Calu3 (cell line): ENCODE measurements around the gene CPA2. TPM values are rescaled to one million over a fixed set of nuclear protein-coding genes. Genes with fewer than 3 reads are reported as not detected.

Experiments
- BruUV-seq: library from RNA; stranded (reverse); fragments of 400-500 nt; replicated peaks from 2 replicates; lab custom pipeline; 2021; lab: Mats Ljungman, UMichigan
- CTCF ChIA-PET: fragments of 300-600 bp; sonication (Branson Sonifier 250); formaldehyde crosslinking; loops from one replicate; lab custom pipeline; 2022; ENCODE audit warnings: antibody characterized with exemption; lab: Charles Lee
- DNase-seq: peaks from one replicate; pipeline ENCODE4 v3.0.0; 2022
- H3K27ac Mint-ChIP-seq: one replicate; pipeline ENCODE4 v1.8.0; 2022; ENCODE audit warnings: mixed read lengths; ENCODE audit not compliant: unreplicated experiment
- H3K27me3 Mint-ChIP-seq: one replicate; pipeline ENCODE4 v1.8.0; 2022; ENCODE audit warnings: mixed read lengths; ENCODE audit not compliant: unreplicated experiment
- H3K36me3 Mint-ChIP-seq: one replicate; pipeline ENCODE4 v1.8.0; 2022; ENCODE audit warnings: mild to moderate bottlenecking, moderate library complexity, mixed read lengths; ENCODE audit not compliant: insufficient read depth, unreplicated experiment
- H3K4me1 Mint-ChIP-seq: one replicate; pipeline ENCODE4 v1.8.0; 2022; ENCODE audit warnings: mild to moderate bottlenecking, low read depth, mixed read lengths; ENCODE audit not compliant: unreplicated experiment
- H3K4me3 Mint-ChIP-seq: one replicate; pipeline ENCODE4 v1.8.0; 2022; ENCODE audit warnings: mild to moderate bottlenecking, low read depth, moderate library complexity, mixed read lengths; ENCODE audit not compliant: unreplicated experiment
- H3K9me3 Mint-ChIP-seq: one replicate; pipeline ENCODE4 v1.8.0; 2022; ENCODE audit warnings: low read depth, mixed read lengths; ENCODE audit not compliant: unreplicated experiment
- intact Hi-C: fragments of 100-400 bp; cut with micrococcal nuclease; formaldehyde crosslinking; loops from one replicate; pipeline ENCODE4 v1.10.0; 2022; ENCODE audit not compliant: unreplicated experiment
- total RNA-seq: library from RNA; stranded (reverse); gene quantifications from 2 replicates; pipeline ENCODE4 v1.2.3, GENCODE V29; 2022
- TF ChIP-seq, protein P1 (sequence below): fragments of 200-600 bp; IDR thresholded peaks from one replicate; pipeline ENCODE4 v1.8.0; 2022; ENCODE audit warnings: antibody characterized with exemption; ENCODE audit not compliant: unreplicated experiment

The CPA2 gene
- total RNA-seq, 1 experiment from 2014 or later: not detected

DNA sequence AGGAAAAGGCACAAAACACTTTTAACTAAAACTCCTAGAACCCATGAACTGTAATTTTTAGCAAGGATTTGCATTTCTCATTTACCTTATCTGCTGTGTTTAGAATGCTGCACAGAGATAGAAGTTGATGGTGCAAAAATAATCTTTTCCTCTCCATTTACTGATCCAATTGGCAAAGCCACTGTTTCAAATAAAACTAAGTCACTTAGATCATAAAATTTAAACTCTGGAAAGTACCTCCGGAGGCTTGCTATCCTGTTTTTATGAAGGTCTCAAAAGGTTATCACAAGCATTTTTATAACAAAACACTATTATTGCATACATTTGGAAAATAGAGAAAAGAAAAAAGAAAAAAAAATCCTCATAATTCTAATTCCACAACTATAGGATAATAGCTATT lies 7.6 kb downstream of the CPA2 start:
- CTCF ChIA-PET: no interaction called here

DNA sequence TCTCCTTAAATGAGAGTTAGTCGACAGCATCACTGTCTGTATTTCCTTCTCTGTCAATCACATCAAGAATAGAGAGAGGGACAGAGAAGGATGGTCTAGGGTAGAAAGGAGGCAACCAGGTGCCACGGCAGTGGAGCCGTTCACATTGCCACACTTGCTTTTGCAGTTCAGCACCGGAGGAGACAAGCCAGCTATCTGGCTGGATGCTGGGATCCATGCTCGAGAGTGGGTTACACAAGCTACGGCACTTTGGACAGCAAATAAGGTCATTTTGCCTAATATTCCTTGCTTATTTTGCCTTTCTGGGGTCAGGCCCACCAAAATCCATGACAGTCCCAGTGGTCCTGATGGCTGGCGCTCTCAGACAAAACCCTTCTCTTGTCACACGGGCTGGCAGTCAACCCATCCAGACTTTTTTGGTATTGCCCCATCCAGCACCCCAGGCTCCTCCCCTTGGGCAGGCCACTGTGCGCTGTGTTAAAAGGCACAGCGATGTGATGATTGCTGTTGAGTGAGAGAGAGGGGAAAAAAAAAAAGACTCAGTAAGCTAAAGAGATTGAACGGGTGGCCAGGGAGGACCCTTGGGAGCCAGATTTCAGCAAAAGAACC lies 8.4 kb downstream of the CPA2 start:
- H3K4me3 Mint-ChIP-seq: no peak overlapping the region
- H3K36me3 Mint-ChIP-seq: no peaks in the 10 kb centered on the region
- no peaks in the 10 kb centered on the region for H3K4me1 Mint-ChIP-seq
- no TSS peak for BruUV-seq
- TF ChIP-seq, protein P1, sequence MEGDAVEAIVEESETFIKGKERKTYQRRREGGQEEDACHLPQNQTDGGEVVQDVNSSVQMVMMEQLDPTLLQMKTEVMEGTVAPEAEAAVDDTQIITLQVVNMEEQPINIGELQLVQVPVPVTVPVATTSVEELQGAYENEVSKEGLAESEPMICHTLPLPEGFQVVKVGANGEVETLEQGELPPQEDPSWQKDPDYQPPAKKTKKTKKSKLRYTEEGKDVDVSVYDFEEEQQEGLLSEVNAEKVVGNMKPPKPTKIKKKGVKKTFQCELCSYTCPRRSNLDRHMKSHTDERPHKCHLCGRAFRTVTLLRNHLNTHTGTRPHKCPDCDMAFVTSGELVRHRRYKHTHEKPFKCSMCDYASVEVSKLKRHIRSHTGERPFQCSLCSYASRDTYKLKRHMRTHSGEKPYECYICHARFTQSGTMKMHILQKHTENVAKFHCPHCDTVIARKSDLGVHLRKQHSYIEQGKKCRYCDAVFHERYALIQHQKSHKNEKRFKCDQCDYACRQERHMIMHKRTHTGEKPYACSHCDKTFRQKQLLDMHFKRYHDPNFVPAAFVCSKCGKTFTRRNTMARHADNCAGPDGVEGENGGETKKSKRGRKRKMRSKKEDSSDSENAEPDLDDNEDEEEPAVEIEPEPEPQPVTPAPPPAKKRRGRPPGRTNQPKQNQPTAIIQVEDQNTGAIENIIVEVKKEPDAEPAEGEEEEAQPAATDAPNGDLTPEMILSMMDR: no peak
- H3K9me3 Mint-ChIP-seq: no peaks in the 10 kb centered on the region
- no peak for DNase-seq
- CTCF ChIA-PET: no interaction called here
- H3K27me3 Mint-ChIP-seq: peaks cover 29% of the 10 kb centered on the region
- no peak overlapping the region for H3K27ac Mint-ChIP-seq
- intact Hi-C loops: no loop called here

More for the DNA sequence above, 7.6 kb downstream of the CPA2 start:
- BruUV-seq: no TSS peak
- H3K27ac Mint-ChIP-seq: no peak overlapping the region
- H3K9me3 Mint-ChIP-seq: no peaks in the 10 kb centered on the region
- no peak overlapping the region for H3K4me3 Mint-ChIP-seq
- no peak for DNase-seq
- intact Hi-C loops: no loop called here
- TF ChIP-seq, protein P1: no peak
- no peaks in the 10 kb centered on the region for H3K36me3 Mint-ChIP-seq
- no peaks in the 10 kb centered on the region for H3K4me1 Mint-ChIP-seq
- peaks cover 29% of the 10 kb centered on the region for H3K27me3 Mint-ChIP-seq

DNA sequence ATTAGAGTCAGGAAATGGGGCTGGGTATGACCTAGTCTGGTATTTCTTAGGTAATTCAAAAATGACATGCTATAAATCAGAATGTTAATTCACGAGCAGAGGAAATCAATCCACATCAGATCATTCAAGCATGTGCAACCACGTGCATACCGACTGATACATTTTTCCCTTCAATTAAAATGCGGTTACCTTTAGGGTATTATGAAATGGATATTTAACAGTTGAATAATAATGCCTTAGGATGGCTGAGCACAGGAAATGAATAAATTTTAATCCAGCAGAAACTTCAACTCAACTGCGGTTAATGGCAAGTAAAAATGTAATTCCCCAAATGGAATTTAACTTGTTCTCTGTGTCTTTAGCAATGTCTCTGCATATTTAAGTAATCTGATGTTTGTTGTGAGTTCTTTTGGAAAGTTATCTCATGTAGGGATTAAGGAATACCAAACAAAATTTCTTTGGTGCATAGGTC lies 9.2 kb downstream of the CPA2 start:
- no peak for DNase-seq
- Mint-ChIP-seq H3K36me3 (no peaks in the 10 kb centered on the region), H3K4me1 (no peaks in the 10 kb centered on the region), H3K9me3 (no peaks in the 10 kb centered on the region), H3K27me3 (peaks cover 29% of the 10 kb centered on the region), H3K27ac (no peak overlapping the region), H3K4me3 (no peak overlapping the region)
- CTCF ChIA-PET: no interaction called here
- no TSS peak for BruUV-seq
- intact Hi-C loops: no loop called here
- TF ChIP-seq, protein P1: no peak

DNA sequence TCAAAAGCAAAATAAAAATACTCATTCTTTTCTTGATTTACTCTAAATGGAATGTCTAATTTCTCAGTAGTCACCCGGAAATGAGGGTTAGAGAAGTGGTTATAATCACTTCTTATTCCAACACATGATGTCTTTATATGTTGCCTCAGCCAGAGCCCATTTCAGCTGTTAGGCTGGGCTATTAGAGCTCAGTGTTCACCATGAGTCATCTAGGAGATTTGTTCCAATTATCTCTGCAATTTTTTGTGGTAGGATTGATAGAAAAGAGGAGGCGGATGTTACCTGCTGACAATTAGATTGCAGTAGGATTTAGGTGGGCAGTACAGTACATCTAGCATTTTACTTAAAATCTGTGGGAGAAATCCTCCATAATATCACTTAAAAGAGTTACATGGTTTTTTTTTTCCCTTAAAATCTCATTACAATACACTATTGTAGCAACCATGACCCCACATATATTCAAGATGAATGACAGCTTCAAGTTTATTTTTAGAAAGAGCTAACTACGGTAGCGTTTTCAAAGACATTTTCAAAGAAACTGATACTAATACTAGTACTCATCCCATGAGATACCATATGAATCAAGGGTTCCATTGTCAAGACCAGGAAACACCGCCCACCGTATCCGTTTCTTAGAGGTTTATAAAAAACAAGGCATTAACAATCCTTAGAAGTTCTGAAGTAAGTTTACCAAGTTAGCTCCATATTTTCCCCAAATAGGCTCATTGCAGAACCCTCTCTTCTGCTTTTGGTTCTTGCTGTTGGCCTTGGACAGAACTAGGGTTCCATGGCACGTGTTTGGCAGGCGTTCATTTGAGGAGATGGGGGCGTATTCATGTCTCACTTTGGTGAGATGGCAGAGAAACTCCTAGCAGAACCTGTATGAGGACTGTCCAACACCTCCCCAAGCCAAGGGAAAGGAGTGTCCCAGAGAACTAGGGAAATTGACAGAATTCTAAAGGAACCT lies 10.4 kb downstream of the CPA2 start:
- peaks cover 30% of the 10 kb centered on the region for H3K27me3 Mint-ChIP-seq
- TF ChIP-seq, protein P1: no peak
- no TSS peak for BruUV-seq
- no peak for DNase-seq
- H3K36me3 Mint-ChIP-seq: no peaks in the 10 kb centered on the region
- H3K9me3 Mint-ChIP-seq: no peaks in the 10 kb centered on the region
- H3K4me1 Mint-ChIP-seq: no peaks in the 10 kb centered on the region
- no peak overlapping the region for H3K27ac Mint-ChIP-seq
- CTCF ChIA-PET: no interaction called here
- H3K4me3 Mint-ChIP-seq: no peak overlapping the region
- intact Hi-C loops: no loop called here
